GM12878 (cell line): ENCODE data around the gene ZC3H7B. TPM values are rescaled to one million over a fixed set of nuclear protein-coding genes. Genes with fewer than 3 reads are reported as not detected.

Source experiments
- ATAC-seq: fragments of 200-7000 bp; cut with Tn5 transposase; 3 replicates; pipeline ENCODE4 v1.9.1; 2020; ENCODE audit warnings: mild to moderate bottlenecking, moderate library complexity
- BruUV-seq: library from RNA; stranded (reverse); fragments of 400-500 nt; replicated peaks from 2 replicates; lab custom pipeline; 2021; lab: Mats Ljungman, UMichigan
- CTCF ChIA-PET: fragments of 300-600 bp; sonication (Branson Sonifier 250); formaldehyde crosslinking; extraction: SDS; loops from one replicate; lab custom pipeline; 2021; ENCODE audit warnings: inconsistent platforms; lab: Yijun Ruan, JAX
- POLR2A ChIA-PET: fragments of 350-600 bp; formaldehyde crosslinking; extraction: SDS; loops from one replicate; lab custom pipeline; 2021; ENCODE audit warnings: inconsistent platforms; lab: Charles Lee
- RAD21 ChIA-PET: fragments of 300-600 bp; sonication (Branson Sonifier 250); formaldehyde crosslinking; loops from one replicate; lab custom pipeline; 2023; ENCODE audit warnings: antibody characterized with exemption; ENCODE audit not compliant: unreplicated experiment; lab: Charles Lee
- SMC1A ChIA-PET: fragments of 300-600 bp; sonication (Branson Sonifier 250); formaldehyde crosslinking; loops from one replicate; lab custom pipeline; 2023; ENCODE audit not compliant: unreplicated experiment, uncharacterized antibody; lab: Charles Lee
- DNase-seq: peaks from one replicate; pipeline ENCODE4 v3.0.0-alpha.2; 2011; ENCODE audit warnings: low read depth, low spot score
- FAIRE-seq: peaks from 3 replicates; lab custom pipeline; 2011; peaks lifted over from hg19 to GRCh38; lab: Jason Lieb, UNC
- H2AFZ ChIP-seq: 2 replicates; pipeline ENCODE4 v1.6.0; 2011; ENCODE audit warnings: low read depth, low read length, control low read depth; ENCODE audit not compliant: control insufficient read depth
- H3K27ac ChIP-seq: 2 replicates; pipeline ENCODE4 v1.5.1; 2011; ENCODE audit warnings: control low read depth; ENCODE audit not compliant: control insufficient read depth, insufficient read depth
- H3K27me3 ChIP-seq, 2 experiments: replicated peaks in 1 of 2; 2 replicates each; pipeline versions ENCODE4 v1.6.0 to v1.6.1; 2011; ENCODE audit warnings: low read length in 1 of 2; ENCODE audit not compliant: control insufficient read depth in 2 of 2, insufficient read depth in 2 of 2
- H3K36me3 ChIP-seq, 2 experiments: 2 replicates each; pipeline ENCODE4 v1.5.1; 2011; ENCODE audit warnings: low read length in 1 of 2; ENCODE audit not compliant: control insufficient read depth in 2 of 2, insufficient read depth in 2 of 2
- H3K4me1 ChIP-seq: 2 replicates; pipeline ENCODE4 v1.6.1; 2011; ENCODE audit warnings: mild to moderate bottlenecking, low read length, moderate library complexity, mixed read lengths; ENCODE audit not compliant: control insufficient read depth, insufficient read depth
- H3K4me2 ChIP-seq: 2 replicates; pipeline ENCODE4 v1.6.0; 2011; ENCODE audit warnings: control low read depth; ENCODE audit not compliant: control insufficient read depth, insufficient read depth
- H3K4me3 ChIP-seq: fragments of 200-600 bp; sonication (generic); 2 replicates; pipeline ENCODE4 v1.5.1; 2016
- H3K79me2 ChIP-seq: 2 replicates; pipeline ENCODE4 v1.6.0; 2011; ENCODE audit warnings: low read length; ENCODE audit not compliant: control insufficient read depth, insufficient read depth
- H3K9ac ChIP-seq: 2 replicates; pipeline ENCODE4 v1.8.0; 2011; ENCODE audit warnings: low read length, control low read depth, mixed read lengths; ENCODE audit not compliant: control insufficient read depth, insufficient read depth
- H3K9me3 ChIP-seq: replicated peaks from 3 replicates; pipeline ENCODE4 v1.5.1; 2011; ENCODE audit warnings: mild to moderate bottlenecking, low read length; ENCODE audit not compliant: control insufficient read depth, insufficient read depth
- H4K20me1 ChIP-seq: 2 replicates; pipeline ENCODE4 v1.6.0; 2011; ENCODE audit not compliant: control insufficient read depth, insufficient read depth
- ATF7 ChIP-seq: fragments of 450-650 bp; IDR thresholded peaks from 2 replicates; pipeline ENCODE4 v1.6.1; 2016; ENCODE audit warnings: low read depth, mild to moderate bottlenecking
- BRCA1 ChIP-seq: IDR thresholded peaks from 2 replicates; pipeline ENCODE4 v1.6.1; 2011; ENCODE audit warnings: low read depth, low read length, improper control_type of control experiment
- CBFB ChIP-seq: IDR thresholded peaks from 2 replicates; pipeline ENCODE4 v1.6.1; 2016; ENCODE audit warnings: antibody characterized with exemption, low read depth
- E2F4 ChIP-seq: IDR thresholded peaks from 2 replicates; pipeline ENCODE4 v1.6.1; 2012; ENCODE audit warnings: low read depth, low read length, improper control_type of control experiment
- E4F1 ChIP-seq: fragments of 450-650 bp; IDR thresholded peaks from 2 replicates; pipeline ENCODE4 v1.6.1; 2018; ENCODE audit warnings: borderline replicate concordance, mild to moderate bottlenecking; ENCODE audit not compliant: partially characterized antibody
- EGR1 ChIP-seq, 2 experiments: IDR thresholded peaks; 1 replicate in 1 of 2; 2 replicates in 1 of 2; pipeline ENCODE4 v1.6.1; 2011 to 2012; ENCODE audit warnings: low read depth in 2 of 2, low read length in 2 of 2, borderline replicate concordance in 1 of 2, mild to moderate bottlenecking in 1 of 2, moderate library complexity in 1 of 2
- ESRRA ChIP-seq: IDR thresholded peaks from 2 replicates; pipeline ENCODE4 v1.6.1; 2012; ENCODE audit warnings: mild to moderate bottlenecking, low read length, improper control_type of control experiment
- GATAD2B ChIP-seq: fragments of 450-650 bp; conservative IDR thresholded peaks from 2 replicates; pipeline ENCODE4 v1.6.1; 2017; ENCODE audit warnings: low read depth, mild to moderate bottlenecking, moderate library complexity
- HDAC2 ChIP-seq: fragments of 200-600 bp; sonication (generic); IDR thresholded peaks from 2 replicates; pipeline ENCODE4 v1.6.1; 2017
- HSF1 ChIP-seq: fragments of 150-350 bp; IDR thresholded peaks from 2 replicates; pipeline ENCODE4 v1.6.1; 2014; ENCODE audit warnings: mild to moderate bottlenecking, low read depth, low read length
- MEF2B ChIP-seq: fragments of 450-650 bp; IDR thresholded peaks from 2 replicates; pipeline ENCODE4 v1.6.1; 2018; ENCODE audit warnings: mild to moderate bottlenecking, moderate library complexity; ENCODE audit not compliant: partially characterized antibody, poor library complexity, severe bottlenecking
- NRF1 ChIP-seq: conservative IDR thresholded peaks from 2 replicates; pipeline ENCODE4 v1.6.1; 2011; ENCODE audit warnings: mild to moderate bottlenecking, low read depth, low read length, improper control_type of control experiment
- PAX5 ChIP-seq: IDR thresholded peaks from 2 replicates; pipeline ENCODE4 v1.6.1; 2011; ENCODE audit warnings: low read depth, low read length, borderline replicate concordance
- PKNOX1 ChIP-seq: fragments of 450-650 bp; IDR thresholded peaks from 2 replicates; pipeline ENCODE4 v1.6.1; 2016; ENCODE audit warnings: mild to moderate bottlenecking
- RB1 ChIP-seq: fragments of 450-650 bp; formaldehyde crosslinking; IDR thresholded peaks from 2 replicates; pipeline ENCODE4 v1.6.1; 2017; ENCODE audit warnings: mild to moderate bottlenecking, borderline replicate concordance
- RELB ChIP-seq: fragments of 450-650 bp; IDR thresholded peaks from 2 replicates; pipeline ENCODE4 v1.6.1; 2017; ENCODE audit warnings: low read depth, mild to moderate bottlenecking, moderate library complexity
- SREBF1 ChIP-seq: IDR thresholded peaks from 2 replicates; pipeline ENCODE4 v1.6.1; 2012; ENCODE audit warnings: mild to moderate bottlenecking, low read length
- TCF12 ChIP-seq: IDR thresholded peaks from 2 replicates; pipeline ENCODE4 v1.6.1; 2011; ENCODE audit warnings: low read depth, mild to moderate bottlenecking, low read length
- WGBS: methylation state at CpG from one replicate; pipeline ENCODE4 v1.1.6; 2016; ENCODE audit warnings: low lambda C conversion rate; ENCODE audit not compliant: insufficient replicate concordance, insufficient coverage; ENCODE audit errors: missing lambda C conversion rate; 5-methylcytosine and 5-hydroxymethylcytosine counted together
- in situ Hi-C: fragments of 300-500 bp; cut with MboI; formaldehyde crosslinking; loops from 9 replicates; pipeline ENCODE4 v1.14.3; 2018; ENCODE audit warnings: mixed read lengths
- intact Hi-C: fragments of 100-400 bp; cut with micrococcal nuclease; formaldehyde crosslinking; loops from one replicate; pipeline ENCODE4 v1.14.2; 2022; ENCODE audit not compliant: unreplicated experiment
- polyA plus RNA-seq, 11 experiments: library from polyadenylated mRNA; depleted of rRNA in 4 of 11; unstranded in 6 of 11; stranded (reverse) in 5 of 11; fragments of >200 nt; fragmentation: Nextera tagmentation in 4 of 11; fragmentation: Illumina TruSeq in 1 of 11; extraction: Ambion mirVana in 4 of 11; extraction: Trizol in 1 of 11; gene quantifications; 1 replicate in 1 of 11; 2 replicates in 10 of 11; pipeline versions ENCODE4 v1.2.1 to v1.2.3, GENCODE V29; 2011 to 2016; ENCODE audit warnings: inconsistent platforms in 2 of 11, missing spikeins in 2 of 11, low read depth in 1 of 11
- total RNA-seq, 4 experiments: library from RNA; depleted of rRNA in 3 of 4; stranded (reverse); fragments of >200 nt in 3 of 4; fragmentation: Illumina TruSeq in 1 of 4; extraction: Trizol in 1 of 4; gene quantifications; 2 replicates each; pipeline versions ENCODE4 v1.2.1 to v1.2.3, GENCODE V29; 2013 to 2021

ZC3H7B gene
- total and polyA plus RNA-seq, 10 of the 15 experiments (the other 5 are each of a cell fraction or from before 2014, with no cell fraction given), result 0.26 to 52.3 (median 22.4) TPM

GRCh38 chr22:41369424-41369745 is 68.1 kb downstream of the ZC3H7B start:
- WGBS, result 0% methylated on average over 3 of the region's 3 CpGs
- TF ChIP-seq E2F4 (no peak), MEF2B (no peak), RELB (no peak), EGR1 (IDR thresholded peaks at IDR 0.05; ENCODE audit: borderline replicate concordance in 1 of 2, low read depth in 2 of 2, low read length in 2 of 2) (no peak), PAX5 (no peak), PKNOX1 (no peak), BRCA1 (no peak), RB1 (no peak), GATAD2B (no peak), ATF7 (no peak), E4F1 (no peak), ESRRA (no peak), TCF12 (no peak), SREBF1 (no peak), HDAC2 (no peak), HSF1 (no peak), CBFB (no peak), NRF1 (no peak)

More at GRCh38 chr22:41369424-41369745, 68.1 kb downstream of the ZC3H7B start:
- BruUV-seq, result no TSS peak
- Histone ChIP-seq H2AFZ (no peak overlapping the region), H3K4me2 (no peak overlapping the region), H3K9me3 (no peaks in the 10 kb centered on the region), H3K36me3 (no peaks in the 10 kb centered on the region), H3K4me1 (no peaks in the 10 kb centered on the region), H3K27ac (no peak overlapping the region), H3K4me3 (no peak overlapping the region), H4K20me1 (no peaks in the 10 kb centered on the region), H3K9ac (no peak overlapping the region), H3K79me2 (no peaks in the 10 kb centered on the region), H3K27me3 (peaks cover 0 to 3% of the 10 kb centered on the region in 2 experiments; a peak in 1 of 4 replicates)
- intact Hi-C loops, result no loop called here
- no peak for DNase-seq
- RAD21 ChIA-PET, result no interaction called here
- no peak for ATAC-seq
- POLR2A ChIA-PET, result no interaction called here
- SMC1A ChIA-PET, result no interaction called here
- CTCF ChIA-PET, result no interaction called here
- no peak for FAIRE-seq
- in situ Hi-C loops, result no loop called here
